T-helper 22 cell (primary cell): ENCODE results near the gene TBX21.
"Not testable (repeated sequence)": the region's sequence is repeated elsewhere in the genome, so short reads cannot be mapped to it uniquely, and the experiment has no call there.

Source experiments
- DNase-seq: peaks from one replicate; pipeline ENCODE4 v3.0.0-alpha.2; 2020; ENCODE audit warnings: low read depth

The TBX21 gene

DNA sequence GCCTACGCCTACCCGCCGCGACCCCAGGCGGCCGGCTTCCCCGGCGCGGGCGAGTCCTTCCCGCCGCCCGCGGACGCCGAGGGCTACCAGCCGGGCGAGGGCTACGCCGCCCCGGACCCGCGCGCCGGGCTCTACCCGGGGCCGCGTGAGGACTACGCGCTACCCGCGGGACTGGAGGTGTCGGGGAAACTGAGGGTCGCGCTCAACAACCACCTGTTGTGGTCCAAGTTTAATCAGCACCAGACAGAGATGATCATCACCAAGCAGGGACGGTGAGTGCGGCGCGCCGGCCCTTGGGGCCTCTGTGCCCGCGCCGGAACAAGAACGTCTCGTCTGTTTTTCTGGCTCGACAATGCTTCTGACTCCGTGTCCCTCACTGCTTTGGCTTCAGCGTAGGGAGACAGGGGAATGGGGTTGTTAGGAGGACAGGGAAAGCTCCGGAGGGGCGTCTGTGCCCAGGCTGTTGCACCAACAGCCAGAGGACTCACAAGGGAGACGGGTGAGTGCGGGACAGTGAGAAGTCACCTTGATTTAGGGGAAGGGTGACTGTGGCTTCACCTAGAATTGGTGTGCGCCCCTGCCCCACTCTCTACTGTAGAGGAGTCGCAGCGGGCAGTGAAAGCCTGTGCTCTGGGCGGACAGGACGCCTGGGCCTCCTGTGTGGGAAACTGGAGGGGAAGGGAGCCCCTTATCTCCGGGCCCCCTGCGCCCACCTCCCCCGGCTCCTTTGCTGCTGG, 806 bp downstream of the TBX21 start:
- no peak for DNase-seq

DNA sequence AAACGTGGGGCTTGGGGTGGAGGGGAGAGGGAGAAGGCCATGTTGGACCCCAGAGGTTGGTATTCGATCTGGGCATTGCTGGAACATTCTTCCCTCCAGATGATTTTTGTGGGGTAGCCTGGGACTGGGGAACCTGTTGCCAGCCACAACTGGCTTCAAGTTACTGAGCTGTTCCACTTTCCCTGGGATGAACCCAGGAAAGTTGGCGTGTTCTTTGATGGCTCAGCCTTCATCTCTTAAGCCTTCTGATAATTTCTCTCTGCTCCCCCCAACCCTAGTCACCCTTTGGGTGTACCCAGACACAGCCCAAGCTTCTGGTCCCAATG, 2.1 kb downstream of the TBX21 start:
- no peak for DNase-seq

DNA sequence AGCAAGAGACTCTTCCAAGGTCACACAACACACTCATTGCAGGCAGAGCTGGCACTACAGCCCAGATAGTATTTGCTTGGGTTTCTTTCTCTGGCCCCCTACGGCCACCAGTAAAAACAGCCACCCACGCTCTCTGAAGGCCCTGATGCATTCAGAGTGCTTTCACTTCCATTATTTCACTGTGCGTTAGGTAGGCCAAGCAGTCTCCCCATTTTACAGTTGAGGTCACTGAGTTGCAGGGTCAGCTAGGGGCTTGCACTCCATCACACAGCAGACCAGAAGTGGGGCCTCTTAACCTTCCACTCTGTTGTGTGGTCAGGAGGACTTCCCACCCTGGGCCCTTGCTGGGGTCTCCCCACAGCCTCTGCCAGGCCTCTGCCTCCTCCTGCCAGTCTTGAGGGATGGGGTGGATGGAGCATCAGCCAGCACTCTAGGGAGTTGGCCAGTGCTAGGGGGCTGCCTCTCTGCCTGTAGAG, 2.5 kb downstream of the TBX21 start:
- no peak for DNase-seq

DNA sequence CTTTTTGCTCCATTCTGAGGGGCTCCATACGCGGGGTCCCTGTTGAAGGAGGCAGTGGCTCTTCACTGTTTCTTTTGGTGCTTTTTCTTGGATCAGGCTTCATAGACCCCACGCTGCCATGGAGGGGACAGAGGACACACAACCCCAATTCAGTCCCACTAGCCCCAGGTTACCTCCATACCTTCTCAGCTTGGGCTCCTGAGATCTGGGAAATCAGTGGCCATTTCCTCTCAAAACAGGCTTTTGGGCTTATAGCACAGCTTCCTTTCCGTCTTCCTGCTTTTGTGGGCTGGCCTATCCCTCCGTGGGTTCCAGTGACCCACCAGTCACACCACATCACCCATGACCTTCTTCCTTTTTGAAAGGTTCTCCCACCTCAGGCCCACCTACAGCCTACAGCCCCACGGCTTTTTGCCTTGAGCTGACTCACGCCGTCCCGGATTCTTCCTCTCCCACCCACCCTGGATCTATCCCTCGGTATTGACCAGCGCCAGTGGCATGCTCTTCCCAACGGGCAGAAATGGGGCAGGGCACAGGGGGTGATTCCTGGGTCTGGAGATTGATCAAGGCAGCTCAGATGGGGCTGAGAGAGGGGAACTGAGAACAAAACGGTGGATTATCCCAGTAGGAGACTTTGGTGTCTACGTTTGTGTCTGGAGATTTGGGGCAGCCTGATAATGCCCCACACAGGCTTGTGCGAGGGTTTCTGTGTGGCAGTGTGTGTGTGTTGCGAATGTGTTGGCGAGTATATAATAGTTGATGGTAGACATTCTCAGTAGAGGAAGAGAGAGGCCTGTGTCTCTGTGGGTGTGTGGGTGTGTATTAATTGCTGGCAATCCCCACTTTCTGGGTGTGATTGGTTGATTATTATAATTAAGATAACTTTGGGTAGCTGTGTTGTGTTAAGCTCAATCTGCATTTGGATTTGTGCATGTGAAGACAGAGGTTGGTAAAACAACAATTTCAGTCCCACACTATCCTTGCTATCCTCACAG, 3.8 kb downstream of the TBX21 start:
- DNase-seq = no peak

DNA sequence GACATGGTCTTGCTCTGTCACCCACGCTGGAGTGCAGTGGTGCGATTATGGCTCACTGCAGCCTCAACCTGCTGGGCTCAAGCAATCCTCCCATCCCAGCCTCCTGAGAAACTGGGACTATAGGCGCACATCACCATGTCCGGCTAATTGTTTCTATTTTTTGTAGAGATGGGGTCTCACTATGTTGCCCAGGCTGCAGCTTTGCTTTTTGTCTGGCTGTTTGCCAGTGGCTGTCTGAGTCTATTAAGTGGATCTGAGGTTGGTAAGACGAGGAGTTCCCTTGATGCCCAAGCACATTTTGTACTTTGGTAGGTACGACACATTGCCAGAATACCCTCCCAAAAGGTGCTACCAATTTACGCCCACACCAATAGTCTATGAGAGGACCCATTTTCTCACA, 5.1 kb downstream of the TBX21 start:
- no peak for DNase-seq

DNA sequence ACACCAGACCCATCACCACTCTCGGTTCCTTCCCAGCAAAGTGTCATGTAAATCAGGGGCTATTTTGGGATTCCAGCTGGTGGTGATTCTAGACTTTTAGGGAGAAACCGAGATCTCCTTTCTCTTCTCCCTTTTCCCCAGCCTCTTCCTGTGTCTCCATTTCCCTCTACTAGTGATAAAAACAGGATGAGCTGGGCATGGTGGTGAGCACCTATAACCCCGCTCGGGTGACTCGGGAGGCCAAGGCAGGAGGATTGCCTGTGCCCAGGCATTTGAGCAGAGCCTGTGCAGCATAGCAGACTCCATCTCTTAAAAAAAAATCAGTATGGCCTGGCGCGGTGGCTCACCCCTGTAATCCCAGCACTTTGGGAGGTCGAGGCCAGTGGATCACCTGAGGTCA, 6.1 kb downstream of the TBX21 start:
- no peak for DNase-seq

DNA sequence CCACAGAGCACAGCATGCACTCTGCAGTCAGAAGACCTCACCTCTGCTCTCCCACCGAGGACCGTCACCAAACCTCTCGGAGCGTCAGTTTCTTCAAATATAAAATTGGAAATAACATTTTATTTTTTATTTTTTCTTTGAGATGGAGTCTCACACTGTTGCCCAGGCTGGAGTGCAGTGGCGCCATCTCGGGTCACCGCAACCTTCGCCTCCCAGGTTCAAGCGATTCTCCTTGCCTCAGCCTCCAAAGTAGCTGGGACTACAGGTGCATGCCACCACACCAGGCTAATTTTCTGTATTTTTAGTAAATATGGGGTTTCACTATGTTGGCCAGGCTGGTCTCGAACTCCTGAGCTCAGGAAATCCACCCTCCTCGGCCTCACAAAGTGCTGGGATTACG, 6.9 kb downstream of the TBX21 start:
- not testable (repeated sequence) for DNase-seq

DNA sequence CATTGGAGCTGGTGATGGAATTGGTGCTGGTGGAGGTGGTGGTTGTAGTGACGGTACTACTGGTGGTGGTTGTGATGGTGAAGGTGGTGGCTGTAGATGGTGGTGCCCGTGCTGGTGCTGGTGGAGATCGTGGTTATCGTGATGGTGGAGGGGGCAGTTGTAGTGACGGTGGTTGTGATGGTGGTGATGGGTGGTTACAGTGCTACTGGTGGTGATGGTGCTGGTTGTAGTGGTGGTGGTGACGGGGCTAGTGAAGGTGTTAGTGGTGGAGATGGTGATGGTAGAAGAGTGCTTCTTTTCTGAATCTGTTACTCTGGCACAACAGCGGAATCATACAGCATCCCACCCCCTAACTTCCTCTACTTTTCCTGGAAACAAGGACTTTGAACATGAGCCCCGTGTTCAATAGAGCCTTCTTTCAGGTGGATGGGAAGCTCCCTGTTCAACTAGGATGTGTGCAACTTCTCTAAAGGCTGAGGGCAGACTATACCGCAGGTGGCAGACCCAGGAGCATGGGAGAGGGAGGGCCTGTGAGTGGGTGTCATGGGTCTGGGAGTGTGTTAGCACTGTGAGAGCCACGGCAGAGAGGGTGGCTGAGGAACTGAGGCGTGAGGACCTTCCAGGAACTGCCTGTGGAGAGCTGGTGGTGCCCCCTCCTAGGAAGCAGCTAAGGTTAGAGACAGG, 8.2 kb downstream of the TBX21 start:
- DNase-seq = no peak

DNA sequence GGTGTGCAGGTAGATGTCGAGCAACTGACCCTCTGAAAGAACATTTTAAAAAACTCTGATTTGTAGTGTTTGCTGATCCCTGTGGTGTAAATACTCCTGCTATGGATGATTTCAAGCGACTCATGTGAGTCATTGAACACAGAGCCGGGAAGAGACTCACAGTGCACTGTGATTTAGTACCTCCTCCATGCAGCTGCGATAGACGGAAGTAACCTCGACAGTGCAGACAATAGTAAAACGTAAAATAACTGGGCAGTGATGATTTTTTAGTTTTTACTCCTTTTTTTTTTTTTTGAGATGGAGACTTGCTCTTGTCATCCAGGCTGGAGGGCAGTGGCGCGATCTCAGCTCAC, 8.7 kb downstream of the TBX21 start:
- no peak for DNase-seq

DNA sequence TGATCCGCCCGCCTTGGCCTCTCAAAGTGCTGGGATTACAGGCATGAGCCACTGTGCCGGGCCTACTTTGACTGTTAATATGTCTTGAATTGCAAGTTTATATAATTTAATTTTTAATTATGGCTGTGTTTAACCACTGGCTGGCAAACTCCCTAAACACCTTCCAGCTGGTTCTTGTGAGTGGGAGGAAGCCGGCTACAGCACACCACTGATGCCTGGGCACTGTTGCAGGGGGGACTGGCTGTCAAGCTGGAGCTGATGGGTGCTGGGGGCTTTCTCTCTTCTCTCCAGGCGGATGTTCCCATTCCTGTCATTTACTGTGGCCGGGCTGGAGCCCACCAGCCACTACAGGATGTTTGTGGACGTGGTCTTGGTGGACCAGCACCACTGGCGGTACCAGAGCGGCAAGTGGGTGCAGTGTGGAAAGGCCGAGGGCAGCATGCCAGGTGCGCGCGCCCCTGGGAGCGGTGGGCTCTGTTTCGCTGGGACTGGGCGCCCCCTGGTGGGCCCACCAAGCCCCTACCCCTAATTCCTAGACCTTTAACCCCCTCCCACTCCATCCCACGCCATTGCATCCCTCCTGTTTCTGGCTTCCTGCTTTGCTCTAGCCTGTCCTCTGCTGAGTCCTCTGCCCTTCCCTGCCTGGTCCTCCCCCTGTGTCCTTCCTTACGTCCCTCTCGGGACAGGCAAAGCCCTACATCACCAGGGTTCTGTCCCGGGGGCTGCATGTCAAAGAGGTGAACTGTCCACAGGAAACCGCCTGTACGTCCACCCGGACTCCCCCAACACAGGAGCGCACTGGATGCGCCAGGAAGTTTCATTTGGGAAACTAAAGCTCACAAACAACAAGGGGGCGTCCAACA, 9.5 kb downstream of the TBX21 start:
- no peak for DNase-seq

DNA sequence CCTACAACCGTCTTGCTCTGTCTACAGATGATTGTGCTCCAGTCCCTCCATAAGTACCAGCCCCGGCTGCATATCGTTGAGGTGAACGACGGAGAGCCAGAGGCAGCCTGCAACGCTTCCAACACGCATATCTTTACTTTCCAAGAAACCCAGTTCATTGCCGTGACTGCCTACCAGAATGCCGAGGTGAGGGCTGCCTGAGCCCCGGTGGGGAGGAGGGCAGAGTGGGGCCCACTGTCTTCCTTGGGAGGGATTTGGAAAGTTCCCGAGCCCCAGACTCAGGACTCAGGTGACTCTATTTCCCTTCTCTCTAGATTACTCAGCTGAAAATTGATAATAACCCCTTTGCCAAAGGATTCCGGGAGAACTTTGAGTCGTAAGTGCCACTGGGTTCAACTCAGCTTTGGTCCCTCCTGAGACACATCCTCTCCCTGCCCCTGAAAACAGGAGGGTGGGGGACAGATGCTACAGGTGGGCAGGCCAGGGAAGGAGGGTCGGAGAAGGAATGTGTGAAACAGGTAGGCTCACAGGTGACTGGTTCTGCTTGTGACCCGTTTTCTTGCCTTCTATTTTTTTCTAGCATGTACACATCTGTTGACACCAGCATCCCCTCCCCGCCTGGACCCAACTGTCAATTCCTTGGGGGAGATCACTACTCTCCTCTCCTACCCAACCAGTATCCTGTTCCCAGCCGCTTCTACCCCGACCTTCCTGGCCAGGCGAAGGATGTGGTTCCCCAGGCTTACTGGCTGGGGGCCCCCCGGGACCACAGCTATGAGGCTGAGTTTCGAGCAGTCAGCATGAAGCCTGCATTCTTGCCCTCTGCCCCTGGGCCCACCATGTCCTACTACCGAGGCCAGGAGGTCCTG, 11.4 kb downstream of the TBX21 start:
- no peak for DNase-seq

DNA sequence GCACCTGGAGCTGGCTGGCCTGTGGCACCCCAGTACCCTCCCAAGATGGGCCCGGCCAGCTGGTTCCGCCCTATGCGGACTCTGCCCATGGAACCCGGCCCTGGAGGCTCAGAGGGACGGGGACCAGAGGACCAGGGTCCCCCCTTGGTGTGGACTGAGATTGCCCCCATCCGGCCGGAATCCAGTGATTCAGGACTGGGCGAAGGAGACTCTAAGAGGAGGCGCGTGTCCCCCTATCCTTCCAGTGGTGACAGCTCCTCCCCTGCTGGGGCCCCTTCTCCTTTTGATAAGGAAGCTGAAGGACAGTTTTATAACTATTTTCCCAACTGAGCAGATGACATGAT, 12.0 kb downstream of the TBX21 start:
- no peak for DNase-seq

DNA sequence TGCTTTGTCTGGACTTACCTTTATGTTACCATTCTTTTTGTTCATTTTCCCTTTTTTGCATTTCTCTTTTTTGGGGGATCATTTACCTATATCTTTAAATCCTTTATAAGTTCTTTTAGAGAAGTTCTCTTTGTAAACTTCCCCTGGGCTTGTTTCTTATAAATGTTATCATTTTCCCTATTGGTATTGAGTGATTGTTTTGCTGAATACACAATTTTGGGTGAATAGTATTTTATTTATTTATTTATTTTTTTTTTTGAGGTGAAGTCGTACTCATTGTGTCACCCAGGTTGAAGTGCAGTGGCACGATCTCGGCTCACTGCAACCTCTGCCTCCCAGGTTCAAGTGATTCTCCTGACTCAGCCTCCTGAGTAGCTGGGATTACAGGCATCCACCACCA, 18.4 kb downstream of the TBX21 start:
- DNase-seq = no peak

DNA sequence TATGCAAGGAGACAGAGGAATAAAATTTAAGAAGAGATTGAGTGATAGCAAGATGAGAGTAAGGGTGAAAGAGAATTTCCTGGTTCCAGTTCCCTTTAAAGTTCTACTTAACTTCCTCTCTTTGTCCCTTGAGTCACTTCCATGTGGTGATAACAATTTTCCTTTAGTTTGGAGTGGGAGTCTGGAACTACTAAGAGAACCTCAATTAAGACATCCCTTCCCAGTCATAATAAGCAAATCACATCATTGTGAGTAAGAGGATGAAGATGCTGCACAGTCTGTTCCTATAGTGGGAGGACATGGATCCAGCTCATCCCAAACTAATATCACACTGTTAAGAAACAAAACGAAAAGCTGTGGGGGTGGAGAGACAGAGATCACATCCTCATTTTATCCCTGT, 24.4 kb downstream of the TBX21 start:
- no peak for DNase-seq

DNA sequence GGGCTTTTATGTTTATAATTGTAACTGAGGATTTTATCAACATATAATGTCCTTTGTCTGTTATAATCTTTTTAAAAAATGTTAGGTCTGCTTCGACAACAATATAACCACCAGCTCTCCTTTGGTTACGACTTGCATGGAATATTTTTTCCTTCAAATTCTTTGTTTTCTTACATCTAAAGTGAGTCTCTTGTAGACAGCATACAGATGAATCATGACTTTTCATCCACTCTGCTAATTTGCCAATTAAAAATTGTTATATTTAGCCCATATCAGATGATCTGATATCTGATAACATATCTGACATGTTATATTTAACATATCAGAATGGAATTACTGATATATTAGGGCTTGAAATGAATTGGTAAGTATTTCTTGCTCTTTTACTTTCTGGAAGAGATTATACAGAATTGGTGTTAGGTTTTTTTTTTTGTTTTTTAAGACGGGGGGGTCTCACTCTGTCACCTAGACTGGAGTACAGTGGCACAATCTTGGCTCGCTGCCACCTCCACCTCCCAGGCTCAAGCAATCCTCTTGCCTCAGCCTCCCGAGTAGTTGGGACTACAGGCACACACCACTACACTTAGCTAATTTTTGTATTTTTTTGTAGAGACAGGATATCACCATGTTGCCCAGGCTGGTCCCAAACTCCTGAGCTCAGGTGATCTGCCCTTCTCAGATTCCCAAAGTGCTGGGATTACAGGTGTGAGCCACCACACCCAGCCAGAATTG, 27.5 kb downstream of the TBX21 start:
- DNase-seq = no peak

DNA sequence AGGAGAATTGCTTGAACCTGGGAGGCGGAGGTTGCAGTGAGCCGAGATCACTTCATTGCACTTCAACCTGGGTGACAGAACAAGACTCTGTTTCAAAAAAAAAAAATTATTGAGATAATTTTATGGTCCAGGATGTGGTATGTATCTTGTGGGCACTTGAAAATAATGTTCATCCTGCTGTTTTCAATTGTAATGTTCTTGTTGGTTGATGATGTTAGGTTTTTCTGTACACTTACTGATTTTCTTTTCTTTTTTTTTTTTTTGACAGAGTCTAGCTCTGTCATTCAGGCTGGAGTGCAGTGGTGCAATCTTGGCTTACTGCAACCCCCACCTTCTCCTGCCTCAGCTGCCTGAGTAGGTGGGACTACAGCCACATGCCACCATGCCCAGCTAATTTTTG, 29.7 kb downstream of the TBX21 start:
- no peak for DNase-seq

DNA sequence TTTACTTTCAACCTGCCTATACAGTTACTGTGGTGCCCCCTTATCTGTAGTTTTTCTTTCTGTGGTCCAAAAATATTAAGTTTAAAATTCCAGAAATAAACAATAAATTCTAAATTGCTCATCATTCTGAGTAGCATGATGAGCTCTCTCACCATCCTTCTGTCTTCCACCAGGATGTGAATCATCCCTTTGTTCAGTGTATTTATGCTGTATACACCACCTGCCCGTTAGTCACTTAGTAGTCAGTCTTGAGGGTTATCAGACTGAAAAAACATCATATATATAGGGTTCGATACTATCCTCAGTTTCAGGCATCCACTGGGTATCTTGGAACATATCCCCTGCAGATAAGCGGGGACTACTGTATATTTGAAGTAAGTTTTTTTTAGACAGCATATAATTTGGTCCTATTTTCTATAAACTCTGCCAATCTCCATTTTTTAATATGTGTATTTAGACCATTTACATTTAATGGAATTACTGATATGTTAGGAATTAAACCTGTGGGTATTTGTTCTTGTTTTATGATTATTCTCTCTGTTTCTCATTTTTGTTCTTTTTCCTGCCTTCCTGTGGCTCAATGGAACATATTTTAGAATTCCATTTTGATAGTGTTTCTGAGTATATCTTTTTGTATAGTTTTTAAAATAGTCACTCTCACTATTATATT, 31.0 kb downstream of the TBX21 start:
- DNase-seq = no peak

DNA sequence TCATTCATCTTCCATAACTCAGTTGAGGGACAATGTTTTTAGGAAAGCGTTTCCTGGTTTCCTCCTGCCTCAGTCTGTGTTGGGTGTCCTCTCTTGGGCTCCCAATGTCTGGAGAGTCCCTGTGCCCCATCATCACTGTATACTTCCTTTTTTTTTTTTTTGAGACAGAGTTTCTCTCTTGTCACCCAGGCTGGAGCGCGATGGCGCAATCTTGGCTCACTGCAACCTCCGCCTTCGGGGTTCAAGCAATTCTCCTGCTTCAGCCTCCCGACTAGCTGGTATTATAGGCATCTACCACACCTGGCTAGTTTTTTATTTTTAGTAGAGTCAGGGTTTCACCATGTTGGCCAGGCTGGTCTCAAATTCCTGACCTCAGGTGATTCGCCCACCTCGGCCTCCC, 40.6 kb downstream of the TBX21 start:
- DNase-seq = not testable (repeated sequence)

DNA sequence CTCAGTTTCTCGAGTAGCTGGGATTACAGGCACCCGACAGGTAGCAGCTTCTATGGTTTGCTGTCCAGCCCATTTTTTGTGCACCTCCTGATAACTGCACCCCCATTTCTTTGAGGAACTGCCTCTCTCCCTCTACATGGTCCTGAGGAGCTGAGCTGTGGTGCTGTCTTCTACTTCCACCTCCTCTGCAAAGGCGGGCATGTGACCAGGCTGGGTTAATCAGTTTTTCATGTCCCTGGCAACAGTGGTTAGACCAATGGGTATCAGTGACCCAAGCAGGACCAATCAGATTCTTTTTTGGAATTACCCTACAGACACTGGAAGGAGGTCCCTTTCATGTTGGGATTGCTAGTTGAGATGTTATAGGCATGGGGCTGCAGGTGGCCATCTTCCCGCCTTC, 41.3 kb downstream of the TBX21 start:
- no peak for DNase-seq
